GM18505 (cell line): ENCODE measurements around the gene KCNS1.
"Not testable (repeated sequence)": the region's sequence is repeated elsewhere in the genome, so short reads cannot be mapped to it uniquely, and the experiment has no call there.

ENCODE experiments used
- ATAC-seq: cut with Tn5 transposase; IDR thresholded peaks from one replicate; pipeline ENCODE4 v1.9.1; 2021; ENCODE audit not compliant: unreplicated experiment
- POLR2A ChIP-seq: IDR thresholded peaks from 4 replicates; pipeline ENCODE4 v1.6.1; 2011; ENCODE audit warnings: borderline replicate concordance; ENCODE audit not compliant: insufficient read depth, insufficient read length; ENCODE audit errors: extremely low read depth

The KCNS1 gene

GRCh38 chr20:45073221-45073620 is 27.7 kb downstream of the KCNS1 start:
- ATAC-seq: no peak
- no peak for TF ChIP-seq POLR2A

GRCh38 chr20:45072066-45072465 is 28.9 kb downstream of the KCNS1 start:
- no peak for ATAC-seq
- TF ChIP-seq POLR2A: no peak

- TF ChIP-seq POLR2A: no peak
- no peak for ATAC-seq
Measured at GRCh38 chr20:45070932-45071632, 29.8 kb downstream of the KCNS1 start.

DNA sequence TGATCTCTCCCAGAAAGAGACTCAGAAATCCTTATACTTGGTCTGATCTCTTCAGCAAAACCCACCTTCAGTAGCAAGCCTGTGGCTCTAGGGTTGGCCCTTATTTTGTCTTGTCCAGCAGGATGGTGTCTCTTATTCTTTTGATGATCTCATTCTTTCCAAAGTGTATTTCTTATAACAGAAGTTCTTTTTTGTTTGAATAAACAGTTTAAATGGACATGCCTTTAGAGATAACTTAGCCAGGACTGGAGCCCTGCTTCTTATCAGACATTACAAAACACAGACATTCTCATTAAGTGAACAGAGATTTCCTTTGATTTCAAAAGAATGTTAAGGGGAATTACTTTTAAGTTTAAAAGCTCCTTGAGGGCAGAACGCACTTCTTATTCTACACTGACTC is 31.7 kb downstream of the KCNS1 start:
- no peak for ATAC-seq
- TF ChIP-seq POLR2A: no peak

- no peak for TF ChIP-seq POLR2A
- no peak for ATAC-seq
Measured at GRCh38 chr20:45067558-45067957, 33.4 kb downstream of the KCNS1 start.

DNA sequence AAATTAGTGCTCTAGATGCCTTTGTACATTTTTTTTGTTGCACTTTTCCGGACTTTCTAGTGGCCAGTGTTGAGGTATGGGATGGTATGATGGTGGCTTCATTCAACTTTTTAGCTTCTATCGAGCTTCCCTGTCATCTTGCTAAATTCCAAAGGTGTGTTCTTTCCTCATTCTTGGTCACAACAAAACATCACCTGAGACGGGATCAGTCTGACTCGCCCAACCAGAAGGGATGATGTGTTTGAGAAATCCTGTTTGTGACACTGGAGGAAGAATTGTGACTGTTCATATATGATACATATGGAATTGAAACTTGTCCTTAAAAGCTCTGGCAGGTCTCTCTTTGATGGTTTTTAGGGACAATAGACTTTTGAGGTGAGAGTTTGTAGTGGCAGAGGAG is 33.8 kb downstream of the KCNS1 start:
- no peak for ATAC-seq

DNA sequence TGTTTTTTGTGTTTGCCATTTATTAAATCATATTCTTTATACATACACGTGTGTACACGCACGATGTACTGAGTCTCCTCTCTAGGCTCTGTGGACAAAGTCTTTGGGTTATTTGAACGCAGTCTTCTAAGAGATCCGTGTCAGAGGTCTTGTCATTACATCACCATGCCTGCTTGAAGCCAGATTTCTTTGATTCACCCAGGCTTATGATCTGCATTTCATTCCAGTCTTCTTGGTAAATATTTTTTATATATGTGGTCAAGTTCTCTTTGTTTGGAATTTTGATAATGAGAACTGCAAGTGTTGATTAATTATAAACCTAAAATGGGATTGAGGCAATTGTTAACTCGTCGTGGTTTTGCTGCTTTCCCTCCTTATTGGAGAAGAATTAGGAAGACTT is 34.6 kb downstream of the KCNS1 start:
- no peak for ATAC-seq
- no peak for TF ChIP-seq POLR2A

More for the DNA sequence above, 33.8 kb downstream of the KCNS1 start:
- no peak for TF ChIP-seq POLR2A

DNA sequence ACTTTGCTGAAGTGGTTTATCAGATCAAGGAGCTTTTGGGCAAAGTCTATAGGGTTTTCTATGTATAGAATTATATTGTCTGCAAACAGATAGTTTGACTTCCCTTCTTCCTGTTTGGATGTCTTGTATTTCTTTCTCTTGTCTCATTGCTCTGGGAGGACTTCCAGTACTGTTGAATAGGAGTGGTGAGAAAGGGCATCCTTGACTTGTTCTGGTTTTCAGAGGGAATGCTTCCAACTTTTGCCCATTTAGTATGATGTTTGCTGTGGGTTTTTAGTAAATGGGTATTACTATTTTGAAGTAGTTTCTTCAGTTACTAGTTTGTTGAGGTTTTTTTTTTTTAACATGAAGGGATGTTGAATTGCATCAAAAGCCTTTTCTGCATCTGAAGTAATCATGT is 36.1 kb downstream of the KCNS1 start:
- no peak for TF ChIP-seq POLR2A
- no peak for ATAC-seq

- ATAC-seq: not testable (repeated sequence)
Measured at GRCh38 chr20:45063107-45063506, 37.8 kb downstream of the KCNS1 start.

GRCh38 chr20:45061244-45061643 is 39.7 kb downstream of the KCNS1 start:
- TF ChIP-seq POLR2A: no peak
- ATAC-seq: no peak

GRCh38 chr20:45060294-45060693 is 40.6 kb downstream of the KCNS1 start:
- no peak for TF ChIP-seq POLR2A
- no peak for ATAC-seq

DNA sequence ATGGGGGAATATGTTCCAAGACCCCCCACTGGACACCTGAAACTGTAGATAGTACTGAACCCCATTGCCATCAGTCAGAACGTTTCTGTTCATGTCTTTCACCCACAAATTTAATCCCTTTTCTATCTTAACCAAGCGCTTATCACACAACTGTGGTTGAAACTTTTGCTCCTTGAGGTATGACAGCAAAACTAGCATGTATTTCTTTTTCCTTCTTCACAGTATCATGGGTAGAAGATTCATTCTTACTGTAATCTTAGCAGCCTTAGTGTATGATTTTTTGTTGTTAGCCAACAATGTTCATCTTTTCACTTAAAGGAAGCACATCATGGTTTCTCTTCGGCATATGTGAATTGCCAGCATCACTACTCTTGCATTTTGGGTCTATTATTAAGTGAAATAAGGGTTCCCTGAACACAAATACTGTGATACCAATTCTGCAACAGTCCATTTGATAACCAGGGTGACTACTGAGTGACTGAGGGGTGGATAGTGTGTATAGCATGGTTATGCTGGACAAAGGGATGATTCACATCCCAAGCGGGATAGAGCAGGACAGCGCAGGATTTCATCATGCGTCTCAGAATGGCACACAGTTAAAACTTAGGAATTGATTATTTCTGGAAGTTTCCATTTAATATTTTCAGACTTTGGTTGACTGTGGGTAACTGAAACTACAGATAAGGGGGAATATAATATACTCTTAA is 41.8 kb downstream of the KCNS1 start:
- no peak for ATAC-seq
- no peak for TF ChIP-seq POLR2A

- no peak for TF ChIP-seq POLR2A
- ATAC-seq: no peak
Measured at GRCh38 chr20:45058168-45058850, 42.6 kb downstream of the KCNS1 start.
